Measurements from ENCODE around the gene ASNSD1. TPM values are rescaled to one million over a fixed set of nuclear protein-coding genes. Genes with fewer than 3 reads are reported as not detected.

ASNSD1 gene
- total and polyA plus RNA-seq, 2 of the 13 experiments (the other 11 are each of a cell fraction or from before 2014, with no cell fraction given), result 35.1 to 96.6 TPM

DNA sequence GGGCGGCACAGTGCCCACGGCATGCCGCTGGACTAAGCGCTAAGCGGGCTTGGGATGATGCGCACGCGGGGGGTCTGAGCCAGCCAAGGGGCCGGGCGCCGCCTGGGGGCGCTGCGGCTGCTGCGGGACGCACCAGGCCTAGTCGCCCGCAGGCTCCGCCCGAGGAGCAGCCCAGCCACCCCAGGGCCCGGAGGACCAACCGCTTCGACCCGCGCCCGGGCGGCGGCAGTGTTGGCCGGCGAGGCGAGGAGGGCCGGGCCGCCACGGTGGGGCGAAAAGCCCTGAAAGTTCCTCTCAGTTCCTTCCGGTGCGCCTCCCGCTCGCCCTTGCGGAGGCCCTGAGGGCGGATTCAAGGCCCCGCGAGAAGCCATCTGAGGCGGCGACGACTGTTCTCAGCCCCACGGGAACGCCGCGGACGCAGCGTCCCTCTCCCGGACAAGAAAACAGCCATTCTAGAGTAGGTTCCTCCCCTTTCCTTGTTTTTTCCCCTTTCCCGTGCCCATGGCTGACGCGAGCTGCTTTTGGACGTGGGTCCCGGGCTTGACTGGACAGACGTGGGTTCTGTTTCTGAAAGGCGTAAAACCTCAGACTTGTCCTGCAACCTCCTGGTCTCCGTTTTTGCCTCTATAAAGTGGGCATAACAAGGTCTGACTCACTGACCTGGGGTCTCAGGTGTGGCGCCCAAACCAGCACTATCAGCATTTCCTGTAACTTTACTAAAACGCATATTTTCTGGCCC is 13.3 kb downstream of the ASNSD1 start, which contains the start of gene ANKAR (continued):
- peak; percentile 69 for TF ChIP-seq ZNF143 (CRISPR knock-in tag; IDR thresholded peaks at IDR 0.05)
- peak; percentile 83; the same call in 1 of the 2 replicates for TF ChIP-seq ZNF614 (CRISPR knock-in tag; IDR thresholded peaks at IDR 0.05; ENCODE audit: borderline replicate concordance)
- peak; percentile 83; the same call in 1 of the 2 replicates for TF ChIP-seq ZMAT3 (CRISPR knock-in tag; conservative IDR thresholded peaks at IDR 0.05)
- peak; percentile 82 for TF ChIP-seq MIER2 (CRISPR knock-in tag; IDR thresholded peaks at IDR 0.05)
- peak; percentile 80 to 90 for TF ChIP-seq POLR2A (IDR thresholded peaks at IDR 0.05; ENCODE audit: insufficient read depth in 1 of 2, low read depth in 2 of 2, low read length in 2 of 2)
- no peak; the same call in 1 of the 2 replicates for TF ChIP-seq ZNF773 (CRISPR knock-in tag; IDR thresholded peaks at IDR 0.05; ENCODE audit: borderline replicate concordance)
- TF ChIP-seq ZNF264 (CRISPR knock-in tag; IDR thresholded peaks at IDR 0.05), result peak; percentile 89
- TF ChIP-seq, protein P1, sequence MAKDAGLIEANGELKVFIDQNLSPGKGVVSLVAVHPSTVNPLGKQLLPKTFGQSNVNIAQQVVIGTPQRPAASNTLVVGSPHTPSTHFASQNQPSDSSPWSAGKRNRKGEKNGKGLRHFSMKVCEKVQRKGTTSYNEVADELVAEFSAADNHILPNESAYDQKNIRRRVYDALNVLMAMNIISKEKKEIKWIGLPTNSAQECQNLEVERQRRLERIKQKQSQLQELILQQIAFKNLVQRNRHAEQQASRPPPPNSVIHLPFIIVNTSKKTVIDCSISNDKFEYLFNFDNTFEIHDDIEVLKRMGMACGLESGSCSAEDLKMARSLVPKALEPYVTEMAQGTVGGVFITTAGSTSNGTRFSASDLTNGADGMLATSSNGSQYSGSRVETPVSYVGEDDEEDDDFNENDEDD (CRISPR knock-in tag; IDR thresholded peaks at IDR 0.05; ENCODE audit: borderline replicate concordance), result peak; percentile 91; the same call in 1 of the 2 replicates
- TF ChIP-seq, protein P2, sequence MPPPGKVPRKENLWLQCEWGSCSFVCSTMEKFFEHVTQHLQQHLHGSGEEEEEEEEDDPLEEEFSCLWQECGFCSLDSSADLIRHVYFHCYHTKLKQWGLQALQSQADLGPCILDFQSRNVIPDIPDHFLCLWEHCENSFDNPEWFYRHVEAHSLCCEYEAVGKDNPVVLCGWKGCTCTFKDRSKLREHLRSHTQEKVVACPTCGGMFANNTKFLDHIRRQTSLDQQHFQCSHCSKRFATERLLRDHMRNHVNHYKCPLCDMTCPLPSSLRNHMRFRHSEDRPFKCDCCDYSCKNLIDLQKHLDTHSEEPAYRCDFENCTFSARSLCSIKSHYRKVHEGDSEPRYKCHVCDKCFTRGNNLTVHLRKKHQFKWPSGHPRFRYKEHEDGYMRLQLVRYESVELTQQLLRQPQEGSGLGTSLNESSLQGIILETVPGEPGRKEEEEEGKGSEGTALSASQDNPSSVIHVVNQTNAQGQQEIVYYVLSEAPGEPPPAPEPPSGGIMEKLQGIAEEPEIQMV (CRISPR knock-in tag; IDR thresholded peaks at IDR 0.05; ENCODE audit: low read depth), result peak; percentile 95
- peak; percentile 42; the same call in 1 of the 2 replicates for TF ChIP-seq RARG (CRISPR knock-in tag; IDR thresholded peaks at IDR 0.05; ENCODE audit: low read depth)
- 0 out of 2 replicates have a peak, but pooled peaks have one; percentile 21 for TF ChIP-seq GPN1 (CRISPR knock-in tag; IDR thresholded peaks at IDR 0.05; ENCODE audit: borderline replicate concordance)
- TF ChIP-seq SIN3A (IDR thresholded peaks at IDR 0.05; ENCODE audit: borderline replicate concordance, low read depth, low read length), result peak; percentile 70; the same call in 1 of the 2 replicates
- TF ChIP-seq ZNF674 (CRISPR knock-in tag; IDR thresholded peaks at IDR 0.05; ENCODE audit: low read depth), result peak; percentile 93; the same call in 1 of the 2 replicates
- peak; percentile 72 for TF ChIP-seq MIXL1 (CRISPR knock-in tag; IDR thresholded peaks at IDR 0.05)
- TF ChIP-seq ZBTB3 (CRISPR knock-in tag; IDR thresholded peaks at IDR 0.05; ENCODE audit: borderline replicate concordance, low read depth), result no peak
- TF ChIP-seq, protein P3, sequence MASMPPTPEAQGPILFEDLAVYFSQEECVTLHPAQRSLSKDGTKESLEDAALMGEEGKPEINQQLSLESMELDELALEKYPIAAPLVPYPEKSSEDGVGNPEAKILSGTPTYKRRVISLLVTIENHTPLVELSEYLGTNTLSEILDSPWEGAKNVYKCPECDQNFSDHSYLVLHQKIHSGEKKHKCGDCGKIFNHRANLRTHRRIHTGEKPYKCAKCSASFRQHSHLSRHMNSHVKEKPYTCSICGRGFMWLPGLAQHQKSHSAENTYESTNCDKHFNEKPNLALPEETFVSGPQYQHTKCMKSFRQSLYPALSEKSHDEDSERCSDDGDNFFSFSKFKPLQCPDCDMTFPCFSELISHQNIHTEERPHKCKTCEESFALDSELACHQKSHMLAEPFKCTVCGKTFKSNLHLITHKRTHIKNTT (CRISPR knock-in tag; IDR thresholded peaks at IDR 0.05), result no peak
- peak; percentile 99 for TF ChIP-seq ZNF547 (CRISPR knock-in tag; IDR thresholded peaks at IDR 0.05)
- no peak for TF ChIP-seq SOX6 (IDR thresholded peaks at IDR 0.05)
- peak; percentile 66; the same call in 1 of the 2 replicates for TF ChIP-seq SOX6 (CRISPR knock-in tag; IDR thresholded peaks at IDR 0.05)
- TF ChIP-seq FOXJ3 (CRISPR knock-in tag; IDR thresholded peaks at IDR 0.05; ENCODE audit: borderline replicate concordance), result peak; percentile 46; the same call in 1 of the 2 replicates
- TF ChIP-seq ZZZ3 (CRISPR knock-in tag; IDR thresholded peaks at IDR 0.05; ENCODE audit: borderline replicate concordance), result no peak; the same call in 1 of the 2 replicates
- TF ChIP-seq ZNF7 (CRISPR knock-in tag; IDR thresholded peaks at IDR 0.05), result peak; percentile 36; the same call in 1 of the 2 replicates
- TF ChIP-seq ZEB1 (IDR thresholded peaks at IDR 0.05; ENCODE audit: insufficient replicate concordance, low read depth), result peak; percentile 67

Measured in HepG2 (cell line).